Measurements from ENCODE around the gene FLT1. TPM values are rescaled to one million over a fixed set of nuclear protein-coding genes. Genes with fewer than 3 reads are reported as not detected.

The FLT1 gene
- total RNA-seq, 1 experiment from 2014 or later = 0.25 TPM

DNA sequence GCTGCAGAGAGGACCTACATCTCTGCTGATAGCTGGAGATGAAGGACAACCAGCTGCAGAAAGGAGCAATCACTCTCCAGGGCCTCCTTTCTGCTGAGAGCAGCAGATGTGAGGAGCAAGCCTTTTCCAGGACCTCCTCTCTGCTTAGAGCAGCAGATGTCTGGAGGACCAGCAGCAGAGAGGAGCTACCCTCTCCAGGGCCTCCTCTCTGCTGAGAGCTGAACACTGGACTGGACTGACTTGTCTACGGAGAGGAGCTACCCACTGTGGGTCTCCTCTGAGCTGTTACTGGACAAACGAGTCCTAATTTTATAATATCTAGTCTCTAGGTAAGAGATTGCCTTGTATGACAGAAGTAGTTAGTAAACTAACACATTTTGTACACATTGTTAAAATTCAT, 40.8 kb upstream of the FLT1 start:
- H4K20me1 ChIP-seq (ENCODE audit: insufficient read depth) = no peaks in the 10 kb centered on the region
- ChIA-PET CTCF (no interaction called here), POLR2A (no interaction called here), RAD21 (ENCODE audit: low non-redundant PET in 1 of 2, low total read pairs in 2 of 2, uncharacterized antibody in 2 of 2, unreplicated experiment in 2 of 2) (no interaction called here)
- peaks cover 0 to 7% of the 10 kb centered on the region in 2 experiments; a peak in 1 of 4 replicates for H3K4me1 ChIP-seq (ENCODE audit: control insufficient read depth in 1 of 2, insufficient read depth in 2 of 2, low read length in 2 of 2)
- no peaks in the 10 kb centered on the region for H3K36me3 ChIP-seq (ENCODE audit: control insufficient read depth in 1 of 2, insufficient read depth in 2 of 2, low read length in 2 of 2)
- H3K9me3 ChIP-seq (ENCODE audit: control insufficient read depth in 1 of 2, insufficient read depth in 1 of 2, low read depth in 1 of 2, low read length in 2 of 2) = peaks cover 3 to 6% of the 10 kb centered on the region in 2 experiments; a peak in 2 of 4 replicates
- no peak overlapping the region for H3K4me2 ChIP-seq (ENCODE audit: low read length)
- ATAC-seq = no peak
- BruUV-seq (replicated peaks) = no TSS peak
- DNase-seq (ENCODE audit: low read depth, low spot score) = no peak
- no peak overlapping the region for H2AFZ ChIP-seq (ENCODE audit: low read depth, low read length, poor library complexity, severe bottlenecking)
- H3K27me3 ChIP-seq (ENCODE audit: insufficient read depth, low read length) = no peaks in the 10 kb centered on the region
- H3K9me2 ChIP-seq (ENCODE audit: insufficient read depth) = no peaks in the 10 kb centered on the region
- TF ChIP-seq POLR2AphosphoS5 (IDR thresholded peaks at IDR 0.05; ENCODE audit: low read depth, low read length) (no peak), CBX3 (IDR thresholded peaks at IDR 0.05; ENCODE audit: low read depth) (no peak), ELF1 (IDR thresholded peaks at IDR 0.05; ENCODE audit: borderline replicate concordance, low read depth) (no peak), POLR2A (IDR thresholded peaks at IDR 0.05; ENCODE audit: borderline replicate concordance, extremely low read depth, insufficient read depth, insufficient read length) (no peak)
- TF ChIP-seq, protein P1, sequence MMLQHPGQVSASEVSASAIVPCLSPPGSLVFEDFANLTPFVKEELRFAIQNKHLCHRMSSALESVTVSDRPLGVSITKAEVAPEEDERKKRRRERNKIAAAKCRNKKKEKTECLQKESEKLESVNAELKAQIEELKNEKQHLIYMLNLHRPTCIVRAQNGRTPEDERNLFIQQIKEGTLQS (IDR thresholded peaks at IDR 0.05) = no peak
- TF ChIP-seq, protein P2, sequence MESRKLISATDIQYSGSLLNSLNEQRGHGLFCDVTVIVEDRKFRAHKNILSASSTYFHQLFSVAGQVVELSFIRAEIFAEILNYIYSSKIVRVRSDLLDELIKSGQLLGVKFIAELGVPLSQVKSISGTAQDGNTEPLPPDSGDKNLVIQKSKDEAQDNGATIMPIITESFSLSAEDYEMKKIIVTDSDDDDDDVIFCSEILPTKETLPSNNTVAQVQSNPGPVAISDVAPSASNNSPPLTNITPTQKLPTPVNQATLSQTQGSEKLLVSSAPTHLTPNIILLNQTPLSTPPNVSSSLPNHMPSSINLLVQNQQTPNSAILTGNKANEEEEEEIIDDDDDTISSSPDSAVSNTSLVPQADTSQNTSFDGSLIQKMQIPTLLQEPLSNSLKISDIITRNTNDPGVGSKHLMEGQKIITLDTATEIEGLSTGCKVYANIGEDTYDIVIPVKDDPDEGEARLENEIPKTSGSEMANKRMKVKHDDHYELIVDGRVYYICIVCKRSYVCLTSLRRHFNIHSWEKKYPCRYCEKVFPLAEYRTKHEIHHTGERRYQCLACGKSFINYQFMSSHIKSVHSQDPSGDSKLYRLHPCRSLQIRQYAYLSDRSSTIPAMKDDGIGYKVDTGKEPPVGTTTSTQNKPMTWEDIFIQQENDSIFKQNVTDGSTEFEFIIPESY (IDR thresholded peaks at IDR 0.05; ENCODE audit: extremely low read depth, insufficient replicate concordance, low read length) = no peak
- intact Hi-C loops (cut with micrococcal nuclease) = no loop called here
- H3K27ac ChIP-seq (ENCODE audit: low read depth, low read length) = no peak overlapping the region
- no peak overlapping the region for H3K9ac ChIP-seq (ENCODE audit: low read length)
- no peaks in the 10 kb centered on the region for H3K79me2 ChIP-seq (ENCODE audit: insufficient read depth, low read length)
- H3K4me3 ChIP-seq (replicated peaks in 1 of 2; ENCODE audit: low read depth in 1 of 2, low read length in 2 of 2) = no peak overlapping the region

DNA sequence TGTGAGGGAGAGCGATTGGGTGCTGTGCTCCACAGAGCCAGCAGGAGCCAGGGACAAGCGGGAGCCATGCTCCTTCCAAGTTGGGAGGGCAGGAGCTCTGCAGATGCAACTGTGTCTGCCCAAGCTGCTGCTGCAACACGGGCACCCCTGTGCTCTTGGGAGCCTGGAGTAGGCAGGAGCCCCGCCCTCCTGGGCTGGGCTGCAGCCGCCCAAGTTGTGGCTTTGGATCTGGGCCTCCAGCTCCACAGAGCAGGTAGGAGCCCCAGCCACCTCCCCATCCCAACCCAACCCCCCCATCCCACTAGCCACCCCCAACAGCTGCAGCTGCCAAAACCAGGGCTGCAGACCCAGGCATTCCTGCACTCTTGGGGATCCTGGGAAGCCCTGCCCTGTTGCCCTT, 39.9 kb upstream of the FLT1 start:
- H3K4me3 ChIP-seq (replicated peaks in 1 of 2; ENCODE audit: low read depth in 1 of 2, low read length in 2 of 2) = no peak overlapping the region
- H3K27me3 ChIP-seq (ENCODE audit: insufficient read depth, low read length) = no peaks in the 10 kb centered on the region
- H3K4me1 ChIP-seq (ENCODE audit: control insufficient read depth in 1 of 2, insufficient read depth in 2 of 2, low read length in 2 of 2) = peaks cover 0 to 7% of the 10 kb centered on the region in 2 experiments; a peak in 1 of 4 replicates
- CTCF ChIA-PET = no interaction called here
- no peaks in the 10 kb centered on the region for H3K9me2 ChIP-seq (ENCODE audit: insufficient read depth)
- DNase-seq (ENCODE audit: low read depth, low spot score) = no peak
- H3K4me2 ChIP-seq (ENCODE audit: low read length) = no peak overlapping the region
- no peak overlapping the region for H2AFZ ChIP-seq (ENCODE audit: low read depth, low read length, poor library complexity, severe bottlenecking)
- no peaks in the 10 kb centered on the region for H4K20me1 ChIP-seq (ENCODE audit: insufficient read depth)
- H3K79me2 ChIP-seq (ENCODE audit: insufficient read depth, low read length) = no peaks in the 10 kb centered on the region
- RAD21 ChIA-PET (ENCODE audit: low non-redundant PET in 1 of 2, low total read pairs in 2 of 2, uncharacterized antibody in 2 of 2, unreplicated experiment in 2 of 2) = no interaction called here
- H3K9me3 ChIP-seq (ENCODE audit: control insufficient read depth in 1 of 2, insufficient read depth in 1 of 2, low read depth in 1 of 2, low read length in 2 of 2) = peaks cover 3 to 6% of the 10 kb centered on the region in 2 experiments; a peak in 2 of 4 replicates
- no peak for ATAC-seq
- POLR2A ChIA-PET = no interaction called here
- H3K9ac ChIP-seq (ENCODE audit: low read length) = no peak overlapping the region
- H3K36me3 ChIP-seq (ENCODE audit: control insufficient read depth in 1 of 2, insufficient read depth in 2 of 2, low read length in 2 of 2) = no peaks in the 10 kb centered on the region
- no TSS peak for BruUV-seq (replicated peaks)
- intact Hi-C loops (cut with micrococcal nuclease) = no loop called here
- no peak overlapping the region for H3K27ac ChIP-seq (ENCODE audit: low read depth, low read length)
- no peak for TF ChIP-seq POLR2AphosphoS5 (IDR thresholded peaks at IDR 0.05; ENCODE audit: low read depth, low read length)
- TF ChIP-seq, protein P3, sequence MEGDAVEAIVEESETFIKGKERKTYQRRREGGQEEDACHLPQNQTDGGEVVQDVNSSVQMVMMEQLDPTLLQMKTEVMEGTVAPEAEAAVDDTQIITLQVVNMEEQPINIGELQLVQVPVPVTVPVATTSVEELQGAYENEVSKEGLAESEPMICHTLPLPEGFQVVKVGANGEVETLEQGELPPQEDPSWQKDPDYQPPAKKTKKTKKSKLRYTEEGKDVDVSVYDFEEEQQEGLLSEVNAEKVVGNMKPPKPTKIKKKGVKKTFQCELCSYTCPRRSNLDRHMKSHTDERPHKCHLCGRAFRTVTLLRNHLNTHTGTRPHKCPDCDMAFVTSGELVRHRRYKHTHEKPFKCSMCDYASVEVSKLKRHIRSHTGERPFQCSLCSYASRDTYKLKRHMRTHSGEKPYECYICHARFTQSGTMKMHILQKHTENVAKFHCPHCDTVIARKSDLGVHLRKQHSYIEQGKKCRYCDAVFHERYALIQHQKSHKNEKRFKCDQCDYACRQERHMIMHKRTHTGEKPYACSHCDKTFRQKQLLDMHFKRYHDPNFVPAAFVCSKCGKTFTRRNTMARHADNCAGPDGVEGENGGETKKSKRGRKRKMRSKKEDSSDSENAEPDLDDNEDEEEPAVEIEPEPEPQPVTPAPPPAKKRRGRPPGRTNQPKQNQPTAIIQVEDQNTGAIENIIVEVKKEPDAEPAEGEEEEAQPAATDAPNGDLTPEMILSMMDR (IDR thresholded peaks at IDR 0.05 in 2 of 3, conservative IDR thresholded peaks at IDR 0.05 in 1 of 3; ENCODE audit: borderline replicate concordance in 1 of 3, insufficient read depth in 1 of 3, low read depth in 2 of 3, low read length in 2 of 3) = no peak
- no peak for TF ChIP-seq RAD21 (IDR thresholded peaks at IDR 0.05; ENCODE audit: low read depth)
- TF ChIP-seq, protein P4, sequence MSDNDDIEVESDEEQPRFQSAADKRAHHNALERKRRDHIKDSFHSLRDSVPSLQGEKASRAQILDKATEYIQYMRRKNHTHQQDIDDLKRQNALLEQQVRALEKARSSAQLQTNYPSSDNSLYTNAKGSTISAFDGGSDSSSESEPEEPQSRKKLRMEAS (IDR thresholded peaks at IDR 0.05) = no peak
- TF ChIP-seq, protein P5, sequence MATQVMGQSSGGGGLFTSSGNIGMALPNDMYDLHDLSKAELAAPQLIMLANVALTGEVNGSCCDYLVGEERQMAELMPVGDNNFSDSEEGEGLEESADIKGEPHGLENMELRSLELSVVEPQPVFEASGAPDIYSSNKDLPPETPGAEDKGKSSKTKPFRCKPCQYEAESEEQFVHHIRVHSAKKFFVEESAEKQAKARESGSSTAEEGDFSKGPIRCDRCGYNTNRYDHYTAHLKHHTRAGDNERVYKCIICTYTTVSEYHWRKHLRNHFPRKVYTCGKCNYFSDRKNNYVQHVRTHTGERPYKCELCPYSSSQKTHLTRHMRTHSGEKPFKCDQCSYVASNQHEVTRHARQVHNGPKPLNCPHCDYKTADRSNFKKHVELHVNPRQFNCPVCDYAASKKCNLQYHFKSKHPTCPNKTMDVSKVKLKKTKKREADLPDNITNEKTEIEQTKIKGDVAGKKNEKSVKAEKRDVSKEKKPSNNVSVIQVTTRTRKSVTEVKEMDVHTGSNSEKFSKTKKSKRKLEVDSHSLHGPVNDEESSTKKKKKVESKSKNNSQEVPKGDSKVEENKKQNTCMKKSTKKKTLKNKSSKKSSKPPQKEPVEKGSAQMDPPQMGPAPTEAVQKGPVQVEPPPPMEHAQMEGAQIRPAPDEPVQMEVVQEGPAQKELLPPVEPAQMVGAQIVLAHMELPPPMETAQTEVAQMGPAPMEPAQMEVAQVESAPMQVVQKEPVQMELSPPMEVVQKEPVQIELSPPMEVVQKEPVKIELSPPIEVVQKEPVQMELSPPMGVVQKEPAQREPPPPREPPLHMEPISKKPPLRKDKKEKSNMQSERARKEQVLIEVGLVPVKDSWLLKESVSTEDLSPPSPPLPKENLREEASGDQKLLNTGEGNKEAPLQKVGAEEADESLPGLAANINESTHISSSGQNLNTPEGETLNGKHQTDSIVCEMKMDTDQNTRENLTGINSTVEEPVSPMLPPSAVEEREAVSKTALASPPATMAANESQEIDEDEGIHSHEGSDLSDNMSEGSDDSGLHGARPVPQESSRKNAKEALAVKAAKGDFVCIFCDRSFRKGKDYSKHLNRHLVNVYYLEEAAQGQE (IDR thresholded peaks at IDR 0.05; ENCODE audit: low read depth) = no peak
- no peak for TF ChIP-seq POLR2A (IDR thresholded peaks at IDR 0.05; ENCODE audit: borderline replicate concordance, extremely low read depth, insufficient read depth, insufficient read length)
- TF ChIP-seq EGR1 (IDR thresholded peaks at IDR 0.05; ENCODE audit: low read depth) = no peak
- TF ChIP-seq CBX3 (IDR thresholded peaks at IDR 0.05; ENCODE audit: low read depth) = no peak
- TF ChIP-seq FOSL1 (IDR thresholded peaks at IDR 0.05; ENCODE audit: low read depth) = no peak
